NCI-H2107 (cell line): ENCODE measurements around the gene DCLK1.

ENCODE experiments used
- DNase-seq: peaks from one replicate; lab custom pipeline; 2025; lab: John Stamatoyannopoulos, UW

DCLK1 gene

DNA sequence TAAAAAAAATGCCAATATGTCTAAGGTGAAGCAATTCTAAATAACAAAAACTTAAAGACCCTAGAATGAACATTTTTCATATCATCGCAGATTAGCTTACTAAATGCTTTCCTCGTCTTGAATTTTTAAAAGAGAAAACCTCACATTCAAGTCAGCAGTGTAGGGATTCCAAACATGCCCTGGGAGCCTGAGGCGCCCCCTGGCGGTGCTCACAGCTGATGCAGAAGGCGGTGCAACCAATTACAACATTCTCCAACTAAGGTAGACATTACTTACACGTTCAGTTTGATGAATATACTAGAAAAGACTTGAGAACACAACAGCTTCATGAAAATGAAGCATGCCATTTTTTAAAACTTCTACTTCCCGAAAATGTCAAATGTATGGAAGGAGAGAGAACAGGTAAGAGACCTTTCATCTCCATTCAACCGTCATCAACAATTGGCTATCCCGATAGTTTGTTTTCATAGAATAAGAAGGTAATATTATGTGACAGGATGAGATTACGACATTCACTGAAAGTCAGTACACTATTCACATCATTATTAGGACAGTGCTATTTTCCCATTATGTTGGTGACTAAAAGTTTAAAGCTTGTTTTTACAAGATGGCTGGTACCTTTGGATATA is 304.4 kb downstream of the DCLK1 start:
- no peak for DNase-seq

DNA sequence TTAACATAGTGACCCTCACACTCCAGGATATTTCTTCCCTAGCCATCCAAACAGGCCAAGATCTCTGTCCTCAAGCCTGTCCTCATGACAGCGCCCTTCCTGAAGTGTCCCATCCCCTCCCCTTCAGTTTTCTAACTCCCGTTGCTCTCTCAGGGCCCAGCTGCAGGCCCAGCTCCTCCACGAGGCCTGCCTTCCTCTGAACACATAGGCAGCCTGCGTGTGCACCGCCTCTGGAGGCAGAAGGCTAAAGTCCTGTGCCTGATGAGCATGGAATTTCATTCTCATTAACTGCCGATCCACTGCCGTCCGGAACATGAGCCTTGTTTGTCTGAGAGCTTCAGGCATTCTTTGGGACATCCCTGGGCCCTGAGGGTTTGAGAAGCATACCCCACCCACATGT is 306.4 kb downstream of the DCLK1 start:
- DNase-seq, result no peak

DNA sequence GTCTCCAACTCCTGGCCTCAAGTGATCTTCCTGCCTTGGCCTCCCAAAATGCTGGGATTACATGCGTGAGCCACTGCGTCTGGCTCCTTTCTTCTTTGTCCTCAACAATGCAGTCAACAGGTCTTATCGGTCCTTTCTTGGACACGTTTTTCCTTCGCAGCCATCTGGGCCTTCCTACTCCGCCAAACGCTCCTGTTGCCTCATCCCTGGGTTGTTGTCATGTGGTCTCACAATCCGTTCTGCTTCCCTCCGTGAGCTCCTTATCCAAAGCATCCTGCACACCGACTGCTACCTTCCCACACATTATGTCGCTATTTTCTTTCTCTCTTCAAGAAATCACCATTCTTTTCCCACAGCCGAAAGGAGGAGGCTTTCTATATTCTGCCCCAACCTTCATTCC is 306.8 kb downstream of the DCLK1 start:
- no peak for DNase-seq

DNA sequence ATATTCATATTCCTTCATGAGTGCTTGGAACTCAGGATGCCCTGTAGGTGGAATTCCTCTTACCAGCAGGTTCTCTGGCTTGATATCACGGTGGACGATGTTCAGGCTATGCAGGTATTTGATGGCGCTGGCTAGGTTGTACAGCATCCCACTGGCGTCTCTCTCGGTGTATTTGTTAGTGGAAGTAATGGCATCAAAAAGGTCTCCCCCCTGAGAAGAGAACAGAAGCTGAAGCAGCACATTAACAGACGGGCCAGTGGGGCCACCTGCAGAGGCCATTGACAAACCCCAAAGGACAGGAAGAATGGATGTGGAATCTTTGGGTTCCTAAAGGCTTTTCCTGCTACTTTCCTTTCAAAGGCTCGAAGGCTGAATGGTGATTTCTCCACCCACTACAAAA is 308.5 kb downstream of the DCLK1 start:
- no peak for DNase-seq

DNA sequence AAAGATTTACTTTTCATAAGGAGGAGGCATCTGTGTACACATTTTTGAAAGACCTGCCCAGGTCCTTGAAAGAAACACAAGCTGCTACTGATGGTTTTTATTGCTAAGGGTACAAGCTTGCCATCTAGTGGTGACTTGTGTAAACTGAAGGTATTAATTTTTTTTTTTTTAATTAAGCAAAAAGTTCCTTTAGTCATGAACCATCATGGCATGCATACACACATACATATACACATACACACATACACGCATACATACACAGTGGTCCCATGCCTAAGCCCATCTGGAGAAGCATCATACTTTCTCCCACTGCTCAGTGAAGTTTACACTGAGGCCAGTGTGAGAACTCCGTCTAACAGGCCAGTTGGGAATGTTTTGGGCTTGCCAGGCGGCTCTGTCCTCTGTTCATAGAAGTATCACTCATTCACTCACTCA is 312.5 kb downstream of the DCLK1 start:
- DNase-seq, result no peak

DNA sequence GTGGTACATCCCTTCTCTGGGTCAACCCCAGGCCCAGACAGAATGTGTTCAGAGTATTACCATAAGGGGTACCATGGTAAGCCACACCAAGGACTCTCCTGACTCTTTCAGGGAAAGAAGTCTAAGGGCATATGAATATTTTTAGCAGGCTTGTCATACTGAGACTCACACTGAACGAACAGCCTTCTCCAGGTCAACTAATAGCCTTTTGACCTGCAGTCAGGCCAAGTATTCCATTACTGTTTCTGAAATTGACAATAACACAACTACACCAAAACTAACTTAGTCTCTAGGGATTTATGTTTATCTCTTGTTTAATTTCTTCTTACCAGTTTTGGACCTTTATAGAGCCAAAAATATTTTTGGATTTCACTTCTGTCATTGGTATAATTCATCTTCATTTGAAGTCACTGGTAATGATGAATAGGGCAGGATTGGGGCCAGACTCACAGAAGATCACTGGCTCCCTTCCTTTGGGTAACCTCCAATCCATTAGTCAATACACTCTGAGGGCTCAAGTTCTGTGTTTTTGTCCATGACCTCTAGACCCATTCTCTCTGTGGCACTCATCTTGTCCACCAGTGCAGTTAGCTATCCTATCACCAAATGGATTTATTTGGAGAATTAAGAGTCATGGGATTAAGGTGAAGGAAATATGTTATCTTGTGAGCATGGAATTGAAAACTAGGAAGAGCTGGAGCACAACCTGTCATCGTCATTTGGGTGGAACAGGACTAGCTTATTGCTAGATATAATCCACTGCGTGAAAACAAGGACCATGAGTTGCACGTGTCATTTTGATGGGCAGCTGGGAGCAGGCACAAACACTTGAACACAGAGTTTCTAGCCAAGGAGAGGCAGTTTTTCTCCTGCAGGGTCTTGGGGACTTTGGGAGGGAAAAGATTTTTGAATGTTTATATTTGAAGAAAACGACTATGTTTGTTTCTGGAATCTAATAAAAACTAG is 313.3 kb downstream of the DCLK1 start:
- no peak for DNase-seq

DNA sequence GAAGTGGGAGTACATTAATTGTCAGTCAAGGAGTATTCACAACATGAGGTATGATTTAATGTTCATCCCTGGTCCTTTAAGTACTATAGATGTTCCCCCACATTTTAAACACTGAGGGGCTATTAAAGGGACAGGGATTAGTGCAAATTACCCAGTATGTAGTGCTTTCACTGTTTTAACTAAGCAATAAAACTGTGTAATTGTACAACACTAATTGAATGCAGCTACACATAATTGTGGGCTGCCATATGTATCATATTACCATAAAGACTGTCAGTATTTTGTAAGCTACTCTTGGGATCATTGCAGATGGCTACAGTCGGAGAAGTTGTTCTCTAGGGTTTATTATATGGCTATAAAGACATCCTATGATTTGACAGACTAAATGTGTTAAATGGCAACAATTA is 316.6 kb downstream of the DCLK1 start:
- DNase-seq, result no peak

DNA sequence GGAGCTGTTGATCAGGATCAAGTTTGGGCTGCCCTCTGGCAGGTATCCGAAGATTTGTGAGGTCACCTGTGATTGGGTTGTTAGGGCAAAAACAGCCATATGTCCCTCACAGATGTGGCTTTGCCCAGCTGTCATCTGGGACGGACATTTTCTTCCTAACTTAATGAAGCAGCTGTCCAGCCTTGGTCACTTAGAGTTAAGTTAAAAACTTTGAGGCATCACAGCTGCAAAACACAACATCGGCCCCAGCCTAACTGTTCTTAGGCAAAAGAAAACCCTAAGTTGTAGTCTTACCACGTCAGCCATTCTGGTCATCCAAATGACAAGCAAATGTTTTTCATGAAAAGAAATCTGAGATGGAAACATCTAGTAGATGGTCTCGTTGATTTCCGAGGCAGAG is 318.4 kb downstream of the DCLK1 start:
- DNase-seq, result no peak

DNA sequence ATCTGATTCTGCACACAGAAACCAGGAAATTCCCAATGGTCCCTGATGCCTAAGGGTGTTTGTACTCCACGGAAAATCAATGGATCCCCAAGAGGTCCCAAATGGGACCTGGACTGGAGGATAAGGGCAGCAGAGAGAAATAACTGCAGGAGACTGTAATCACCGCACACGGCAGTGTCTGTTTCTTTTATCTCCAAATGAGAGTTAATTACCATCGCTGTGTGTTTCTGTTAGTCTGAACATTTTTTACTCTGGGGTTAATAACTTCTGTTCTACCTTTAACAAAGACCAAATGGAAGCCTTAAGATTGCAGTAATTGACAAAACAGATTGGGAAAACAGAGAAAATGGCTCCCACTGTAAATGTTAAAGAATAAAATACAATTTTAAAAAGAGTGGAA is 320.9 kb downstream of the DCLK1 start:
- DNase-seq, result no peak

DNA sequence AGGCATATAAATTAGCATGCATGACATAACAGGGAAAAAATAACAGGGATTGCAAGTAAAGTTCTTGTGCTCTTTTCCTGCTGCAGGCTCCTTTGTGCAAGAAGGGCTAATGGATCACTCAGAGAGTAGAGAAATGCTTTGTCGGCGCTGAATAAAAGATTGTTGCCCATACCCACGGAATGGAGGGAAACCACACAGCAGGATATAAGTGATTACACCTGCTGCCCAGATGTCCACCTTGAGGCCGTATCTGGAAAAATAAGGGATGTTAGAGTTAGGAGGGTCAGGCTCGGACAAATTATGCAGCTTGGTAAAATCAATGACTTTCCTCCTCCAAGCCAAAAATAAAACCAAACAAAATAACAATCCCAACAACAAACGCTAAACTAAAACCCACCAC is 322.3 kb downstream of the DCLK1 start:
- DNase-seq, result no peak

DNA sequence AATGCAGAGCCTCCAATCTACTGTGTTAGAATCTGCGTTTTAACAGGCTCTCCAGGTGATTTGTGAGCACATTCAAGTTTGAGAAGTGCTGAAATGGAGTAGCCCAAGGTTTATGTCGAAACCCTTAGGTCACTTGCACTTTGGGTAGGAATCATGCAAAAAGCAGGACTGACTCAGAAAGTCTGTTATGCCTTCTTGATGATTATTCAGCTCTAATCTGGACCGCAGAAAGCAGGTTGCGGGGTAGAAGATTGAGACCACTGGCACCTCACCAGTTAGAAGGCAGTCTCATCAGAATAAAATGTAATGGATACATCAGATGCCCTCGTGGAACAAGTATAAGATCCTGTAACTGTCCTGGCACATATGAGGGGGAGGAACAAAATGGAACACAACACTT is 326.3 kb downstream of the DCLK1 start:
- DNase-seq, result no peak

DNA sequence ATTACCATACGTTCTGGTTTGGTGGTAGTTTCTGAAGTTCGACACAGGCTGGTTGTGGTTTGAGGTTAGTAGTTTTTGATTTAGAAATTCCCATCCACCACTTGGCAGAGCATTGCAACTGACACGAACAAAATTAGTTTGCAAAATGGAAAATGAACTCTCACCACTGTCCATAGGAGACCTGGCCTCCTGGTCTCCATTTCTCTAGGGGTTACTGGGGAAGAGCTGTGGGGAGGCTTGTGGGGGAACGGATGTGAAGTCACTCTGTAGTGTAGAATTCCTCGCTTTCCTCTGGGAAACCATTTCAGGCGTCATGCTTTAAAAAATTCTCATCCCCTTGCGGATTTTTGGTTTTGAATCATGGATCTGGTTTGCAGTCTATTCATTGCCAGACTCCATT is 333.2 kb downstream of the DCLK1 start:
- no peak for DNase-seq

DNA sequence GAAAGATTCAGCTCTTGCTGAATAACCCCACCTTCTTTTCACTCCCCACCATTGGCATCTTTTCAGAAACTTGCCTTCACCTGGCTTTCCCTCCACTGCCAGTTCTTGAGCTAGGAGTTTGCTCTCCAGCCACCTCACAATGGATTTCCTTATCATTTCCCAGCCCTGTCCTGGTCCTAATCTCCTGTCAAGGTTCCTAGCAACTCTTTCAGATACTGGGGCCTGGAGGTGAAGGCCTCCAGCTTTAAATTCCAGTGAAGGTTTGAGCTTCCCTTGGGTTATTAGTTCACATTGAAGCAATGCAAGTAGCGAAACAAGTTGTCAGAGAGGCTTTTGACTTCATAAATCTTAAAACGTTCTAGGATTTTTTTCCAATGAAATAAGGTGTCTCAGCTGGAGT is 333.9 kb downstream of the DCLK1 start:
- DNase-seq, result no peak

DNA sequence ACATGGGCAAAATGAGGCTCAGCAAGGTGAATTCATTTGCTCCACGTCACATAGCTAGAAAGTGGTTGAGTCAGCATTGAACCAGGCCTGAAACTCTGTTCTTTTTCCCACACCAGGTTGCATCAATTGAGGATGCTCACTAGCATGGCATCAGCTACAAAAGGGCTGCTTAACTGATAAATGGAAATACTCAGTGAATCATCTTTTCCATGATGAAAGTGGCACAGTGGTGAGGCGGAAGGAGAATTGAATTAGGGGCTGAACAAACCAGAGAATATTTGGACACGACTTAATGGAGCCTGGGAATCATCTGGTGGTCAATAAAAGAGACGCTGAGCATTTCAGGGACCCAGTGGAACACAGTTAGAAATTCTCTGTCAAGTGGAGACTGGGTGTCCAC is 334.6 kb downstream of the DCLK1 start:
- DNase-seq, result no peak

DNA sequence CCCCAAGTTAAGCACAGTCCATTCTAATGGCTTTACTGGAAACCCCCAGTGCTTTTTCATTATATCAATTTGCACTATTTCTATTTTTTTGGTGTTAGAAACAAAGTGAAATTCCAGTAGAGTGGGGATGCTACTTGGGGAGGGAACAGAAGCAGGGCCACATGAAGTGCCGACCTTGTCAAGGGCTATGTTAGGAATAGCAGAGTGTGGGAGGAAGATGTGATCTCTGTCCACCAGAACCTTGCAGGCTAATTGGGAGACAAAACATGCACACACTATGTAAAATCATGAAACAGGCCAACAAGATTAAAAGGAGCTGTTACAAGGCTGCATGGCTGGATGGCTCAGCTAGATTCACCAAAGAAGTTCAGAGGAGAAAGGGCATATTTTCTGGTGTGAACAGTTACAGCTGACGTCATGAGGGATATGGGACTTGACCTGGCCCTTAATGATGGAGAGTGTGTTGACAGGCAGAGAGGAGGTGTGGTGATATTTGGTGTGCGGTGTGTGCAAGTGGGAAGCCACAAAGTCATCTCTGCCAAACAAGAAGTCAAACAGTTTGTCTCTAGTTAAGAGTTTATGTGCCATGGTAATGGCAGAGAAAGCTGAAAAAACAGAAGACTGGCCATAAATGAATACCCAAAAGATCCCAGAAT is 336.3 kb downstream of the DCLK1 start:
- no peak for DNase-seq

DNA sequence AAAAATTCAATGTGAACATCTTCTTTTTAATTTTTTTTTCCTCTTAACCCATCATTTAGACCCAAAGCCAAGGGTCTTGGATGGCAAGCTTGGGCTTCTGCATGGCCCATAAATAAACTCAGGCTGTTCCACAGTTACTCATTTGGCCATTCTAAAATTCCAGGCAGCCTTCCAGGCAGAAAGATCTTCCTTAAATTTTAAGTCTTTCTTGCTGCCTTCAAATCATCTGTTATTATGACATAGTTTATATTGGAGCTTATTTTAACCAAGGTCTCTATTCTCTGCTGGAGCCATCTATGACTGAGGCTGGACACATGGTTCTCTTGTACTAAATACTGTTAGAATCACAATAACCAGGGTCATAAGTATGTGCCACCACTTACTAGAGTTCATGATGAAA is 337.4 kb downstream of the DCLK1 start:
- DNase-seq, result no peak

DNA sequence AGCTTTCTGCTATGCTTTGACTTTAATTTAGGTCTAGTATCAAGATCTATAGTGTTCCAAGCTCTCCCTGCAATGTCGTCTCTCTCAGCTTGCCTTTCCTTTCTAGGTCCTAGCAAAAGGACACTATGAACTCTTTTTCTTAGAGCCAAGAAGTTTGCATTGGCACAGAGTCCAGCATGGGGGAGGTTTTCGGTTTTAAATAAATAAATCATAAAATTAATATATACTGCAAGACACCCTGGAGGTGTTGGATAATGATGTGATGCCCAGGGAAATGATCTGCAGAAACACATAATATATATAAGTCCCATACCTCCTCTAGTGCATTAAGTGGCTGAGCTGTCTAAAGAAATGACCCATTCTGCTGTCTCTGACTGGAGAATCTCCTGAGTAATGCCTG is 338.3 kb downstream of the DCLK1 start:
- DNase-seq, result no peak

DNA sequence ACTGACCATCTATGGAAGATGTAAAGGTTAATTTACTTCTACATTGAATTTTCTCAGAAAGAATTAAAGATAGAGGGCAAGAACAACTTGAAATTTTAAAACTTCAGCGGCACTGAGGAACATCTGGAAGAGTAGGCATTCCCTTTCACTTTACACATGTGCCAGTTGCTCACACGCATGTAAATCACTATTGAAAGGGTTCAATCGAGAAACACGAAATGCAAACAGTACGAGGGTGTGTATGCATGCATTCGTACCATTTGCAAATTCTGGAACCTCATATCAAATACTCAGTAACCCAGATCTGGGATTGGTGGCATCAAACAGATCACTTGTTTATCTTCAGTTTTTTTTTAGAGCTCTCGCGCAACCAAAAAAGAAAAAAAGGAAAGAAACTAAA is 339.2 kb downstream of the DCLK1 start:
- no peak for DNase-seq

DNA sequence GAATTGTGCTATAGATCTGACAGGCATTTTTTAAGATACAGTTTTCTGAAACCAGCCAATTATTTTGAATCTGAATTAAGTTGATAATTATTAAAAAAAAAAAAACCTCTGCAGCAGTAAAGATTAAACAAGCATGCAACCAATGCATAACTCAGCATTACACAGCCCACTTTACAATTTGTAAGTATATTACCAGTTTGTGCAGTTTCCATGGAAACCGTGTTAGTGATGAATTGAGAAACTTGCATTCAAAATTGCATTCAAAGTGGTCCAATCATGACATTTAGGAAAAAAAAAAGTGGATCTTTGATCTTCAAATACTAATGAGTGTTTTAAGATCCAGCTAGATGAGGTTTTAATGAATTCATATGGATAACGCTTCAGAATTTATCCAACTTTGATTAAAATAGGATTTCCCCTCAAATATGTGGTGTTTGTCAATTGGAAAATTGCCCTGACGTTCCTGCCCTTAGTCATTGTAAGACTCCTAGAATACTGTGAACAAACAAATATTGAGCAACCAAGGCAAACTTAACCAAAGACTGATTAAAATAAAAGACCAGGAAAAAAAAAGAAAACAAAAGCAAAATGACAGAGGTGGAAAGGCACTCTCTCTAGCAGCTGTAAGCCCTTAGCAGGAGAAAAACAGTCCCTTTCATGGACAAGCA is 339.9 kb downstream of the DCLK1 start:
- no peak for DNase-seq

DNA sequence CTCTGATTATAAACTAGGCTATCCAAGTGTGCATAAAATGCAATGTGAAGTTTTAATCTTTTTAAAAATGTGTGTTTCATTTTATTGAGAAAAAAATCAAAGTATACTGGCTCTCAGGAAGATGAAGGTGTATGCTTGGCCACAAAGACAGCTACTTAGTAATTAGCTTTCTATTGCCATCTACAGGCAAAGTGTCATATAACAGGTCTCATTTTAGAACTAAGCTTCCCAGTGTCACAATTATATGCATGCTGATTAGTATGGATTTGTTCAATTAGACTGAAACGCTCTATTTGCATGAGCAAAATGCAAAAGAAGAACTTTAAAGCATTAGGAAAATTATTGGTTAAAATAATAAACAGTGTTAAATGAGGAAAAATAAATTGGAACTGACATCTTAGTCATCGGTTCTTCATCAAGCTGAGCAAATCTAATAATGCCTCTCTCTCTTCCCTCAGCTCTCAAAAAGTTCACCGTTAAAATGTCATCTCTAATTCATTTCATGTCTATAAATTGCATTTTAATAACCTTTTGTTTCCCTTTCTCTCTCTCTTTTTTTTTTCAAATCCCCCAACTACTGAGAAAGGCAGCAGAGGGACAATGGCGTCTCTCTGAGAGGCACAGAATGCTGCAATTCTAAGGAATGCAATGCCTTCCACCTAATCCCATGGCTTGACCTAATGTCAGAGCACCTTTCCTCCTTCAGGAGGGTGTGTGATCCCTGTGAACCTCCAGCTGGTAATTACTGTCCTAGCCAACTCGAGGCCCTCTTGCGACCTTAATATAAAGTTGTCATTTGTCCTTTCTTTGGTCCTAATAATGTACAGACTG is 341.6 kb downstream of the DCLK1 start:
- no peak for DNase-seq

DNA sequence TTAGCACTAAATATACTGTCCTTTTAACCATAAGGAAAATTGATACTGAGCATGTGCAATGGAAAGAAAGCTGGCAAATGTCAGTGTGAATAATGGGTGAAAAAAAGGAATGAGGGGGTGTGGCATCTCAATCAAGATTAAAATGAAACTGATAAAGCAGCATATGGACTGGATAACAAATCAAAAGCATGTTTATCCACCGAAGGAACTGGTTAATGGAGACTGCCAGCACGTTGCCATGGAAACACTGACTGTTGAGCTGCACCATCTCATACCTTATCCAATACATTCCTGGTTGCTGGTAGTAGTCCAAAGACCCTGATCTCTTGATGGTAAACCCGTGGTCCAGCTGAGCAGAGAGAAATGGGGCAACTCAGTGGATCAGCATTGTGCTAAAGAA is 343.2 kb downstream of the DCLK1 start:
- DNase-seq, result no peak
